NCI-H1436 (cell line): ENCODE data around the gene RAD52.

Experiments
- DNase-seq: peaks from one replicate; lab custom pipeline; 2025; lab: John Stamatoyannopoulos, UW

Gene RAD52

DNA sequence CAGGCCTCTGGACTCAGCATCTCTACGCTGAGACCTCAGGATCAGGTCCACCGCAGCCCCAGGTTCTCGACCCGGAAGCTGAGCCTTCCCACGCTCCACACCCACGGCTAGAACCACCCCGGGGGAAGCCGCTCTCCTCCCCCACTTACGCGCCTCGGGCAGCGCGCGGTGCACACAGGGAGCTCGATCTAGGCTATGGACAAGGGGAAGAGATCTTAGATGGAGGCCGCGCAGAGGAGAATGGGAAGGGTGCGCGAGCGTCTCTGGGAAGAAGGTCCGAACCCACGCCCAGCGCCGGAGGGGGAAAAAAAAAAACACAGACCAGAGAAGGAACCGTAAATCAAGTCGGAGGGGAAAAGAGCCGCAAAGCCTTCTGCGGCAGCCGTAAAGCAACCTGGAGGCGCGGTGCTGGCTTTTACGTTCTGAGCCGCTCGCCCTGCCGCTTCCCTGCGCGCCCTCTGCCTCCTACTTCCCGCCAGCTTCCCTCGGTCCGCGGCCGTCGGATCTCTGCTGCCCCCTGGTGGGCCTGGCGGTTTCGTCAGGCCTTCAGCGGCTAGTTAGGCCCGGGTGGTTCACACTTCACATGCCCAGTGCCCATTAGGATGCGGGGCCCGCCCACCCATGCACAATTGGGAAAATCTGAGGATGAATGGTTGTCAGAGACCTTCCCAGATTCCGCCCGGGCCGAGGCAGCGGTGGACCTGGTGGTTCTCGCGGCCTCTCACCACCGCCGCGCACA is at the start of gene RAD52:
Gene RAD52 (minus strand): TSS at position 242 of the 739 bp plus-strand sequence. CDS start 16,636 bp downstream, outside the sequence.
- DNase-seq: peak; percentile 97

DNA sequence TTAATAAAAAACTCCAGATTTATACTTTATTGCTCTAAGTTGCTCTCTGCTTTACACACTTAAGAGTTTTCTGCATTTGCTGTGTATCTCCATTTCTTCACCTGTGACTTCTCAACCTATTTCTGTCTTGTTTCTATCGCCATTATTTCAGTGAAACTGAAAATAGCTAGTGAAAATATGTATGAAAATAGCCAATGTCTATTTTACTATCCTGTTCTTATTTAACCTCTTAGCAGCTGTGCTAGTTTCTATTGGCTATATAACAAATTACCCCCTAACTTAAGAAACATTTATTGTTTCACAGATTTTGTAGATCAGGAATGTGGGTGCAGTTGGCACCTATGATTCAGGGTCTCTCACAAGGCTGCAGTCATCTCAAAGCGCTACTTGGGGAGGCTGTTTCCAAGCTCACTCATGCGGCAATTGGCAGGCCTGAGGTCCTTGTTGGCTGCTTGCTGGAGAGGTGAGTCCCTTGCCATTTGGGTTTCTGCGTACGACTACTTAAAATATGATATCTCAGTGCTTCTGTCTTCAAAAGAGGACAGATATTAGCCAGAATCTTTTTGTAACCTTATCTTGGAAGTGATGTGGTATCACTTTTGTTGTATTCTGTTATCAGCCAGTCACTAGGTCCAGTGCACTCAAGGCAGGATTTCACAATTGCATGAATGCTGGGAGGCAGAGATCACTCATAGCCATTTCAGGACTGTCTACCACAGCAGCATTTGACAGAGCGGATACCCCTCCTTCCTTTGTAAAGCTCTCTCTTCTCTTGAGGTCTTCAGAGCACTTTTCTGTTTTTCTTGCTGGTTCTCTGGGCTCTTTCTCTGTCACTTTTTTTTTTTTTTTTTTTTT is 48.8 kb upstream of the RAD52 start:
- no peak for DNase-seq

GRCh38 chr12:997505-997904 is 48.0 kb upstream of the RAD52 start:
- DNase-seq: no peak

DNA sequence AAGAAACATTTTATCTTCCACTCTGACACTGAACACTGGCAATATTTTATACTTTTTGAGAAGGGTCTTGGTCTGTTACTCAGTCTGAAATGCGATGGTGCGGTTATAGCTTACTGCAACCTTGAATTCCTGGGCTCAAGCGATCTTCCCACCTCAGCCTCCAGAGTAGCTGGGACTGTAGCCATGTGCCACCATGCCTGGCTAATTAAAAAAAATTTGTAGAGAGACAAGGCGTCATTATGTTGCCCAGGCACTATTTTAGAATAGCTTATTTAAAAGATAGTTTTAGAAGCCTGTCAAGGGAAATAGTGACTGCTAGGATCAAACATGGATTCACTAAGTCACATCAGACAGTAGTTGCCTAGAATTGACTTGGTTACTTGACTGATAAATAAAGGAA is 47.4 kb upstream of the RAD52 start:
- DNase-seq: no peak

DNA sequence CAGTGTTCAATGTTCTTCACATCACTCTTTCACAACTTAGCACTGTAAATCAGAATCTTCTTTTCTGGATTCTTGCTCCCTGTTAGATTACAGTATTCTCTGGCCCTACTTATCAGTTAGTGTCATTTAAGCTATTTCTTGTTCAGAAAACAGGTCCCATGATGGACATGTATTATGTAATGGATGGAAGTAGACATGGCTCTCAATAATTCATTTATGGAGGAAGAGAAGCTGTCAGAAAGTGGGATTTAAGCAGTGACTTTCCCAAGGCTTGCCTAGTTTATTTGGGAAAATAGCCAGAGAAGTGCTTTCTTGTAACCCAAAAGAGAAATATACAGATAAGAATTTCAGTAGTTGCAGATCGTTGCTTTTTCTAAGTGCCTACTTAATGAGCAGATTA is 43.2 kb upstream of the RAD52 start:
- DNase-seq: no peak

DNA sequence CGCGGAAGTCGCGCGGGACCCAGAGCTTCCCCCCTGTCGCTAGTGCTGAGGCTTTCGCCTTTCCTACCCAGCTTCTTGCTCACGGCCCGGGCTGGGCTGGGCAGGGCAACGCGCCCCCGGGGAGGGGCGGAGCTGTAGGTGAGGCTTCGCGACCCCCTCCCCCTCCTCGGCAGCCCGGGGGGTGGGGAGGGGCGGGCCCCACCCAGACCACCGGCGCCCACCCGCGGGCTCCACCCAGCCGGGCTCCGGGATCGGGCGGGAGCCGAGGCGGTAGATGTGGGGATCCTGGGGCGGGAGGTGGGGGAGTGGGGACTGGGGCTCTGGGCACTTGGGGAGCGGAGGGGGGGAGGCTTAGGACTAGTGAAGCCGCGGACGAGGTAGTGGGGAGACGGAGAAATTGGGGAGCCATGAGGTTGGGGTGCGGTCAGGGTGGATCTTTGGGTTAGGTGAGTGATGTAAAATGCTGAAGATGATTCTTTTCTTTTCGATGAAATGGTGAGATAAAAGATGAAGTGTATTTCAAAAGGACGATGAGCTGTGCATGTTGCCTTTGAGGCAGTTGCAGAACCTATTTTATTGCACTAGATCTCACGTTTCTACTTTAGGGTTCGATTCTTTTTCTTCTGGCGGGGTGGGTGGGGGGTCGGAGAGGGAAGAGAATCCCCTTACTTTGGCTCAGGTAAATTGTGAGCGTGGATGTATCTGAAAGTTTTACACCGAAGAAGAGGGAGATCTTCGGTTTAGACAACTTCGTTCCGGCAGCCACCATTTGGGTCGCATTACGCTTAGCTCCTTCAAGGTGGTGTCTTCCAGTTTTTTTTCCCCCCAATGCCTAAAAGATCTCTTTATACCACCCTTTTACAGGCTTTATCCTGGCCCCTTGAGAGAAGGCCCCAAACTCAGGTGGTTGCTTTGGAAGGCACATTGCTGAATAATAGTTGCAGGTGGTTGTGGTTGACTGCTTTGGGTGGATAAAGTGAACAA is 42.1 kb upstream of the RAD52 start:
- DNase-seq: peak; percentile 74

DNA sequence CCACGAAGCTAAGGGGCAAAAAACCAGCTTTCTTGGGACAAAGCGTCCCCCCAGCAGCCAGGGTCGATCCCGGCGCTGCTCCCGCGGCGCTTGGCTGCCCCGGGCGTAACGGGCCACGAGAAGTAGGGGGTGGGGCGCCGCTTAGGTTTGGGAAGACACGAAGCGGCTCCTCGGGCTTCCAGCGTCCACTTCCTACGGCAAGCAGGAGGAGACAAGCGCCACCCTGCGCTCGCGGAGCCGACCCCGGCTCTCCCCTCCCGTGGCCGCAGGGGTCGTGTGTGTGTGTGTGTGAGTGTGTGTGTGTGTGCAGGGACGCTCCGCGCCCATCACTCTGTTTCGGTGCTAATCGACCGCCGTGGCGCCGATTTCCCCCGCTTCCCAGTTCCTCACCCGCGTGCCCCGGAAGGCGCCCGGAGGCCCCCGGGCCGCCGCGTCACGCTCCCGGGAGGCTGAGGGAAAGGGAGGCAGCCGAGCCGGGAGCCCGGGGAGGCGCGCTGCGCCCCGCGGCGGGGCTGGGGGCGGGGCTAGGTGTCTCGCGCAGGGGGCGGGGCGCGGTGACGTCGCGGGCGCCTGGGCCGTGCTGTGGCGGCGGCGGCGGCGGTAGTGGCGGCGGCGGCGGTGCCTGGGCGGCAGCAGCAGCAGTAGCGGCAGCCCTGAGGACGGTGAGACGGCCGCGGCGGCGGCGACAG is 41.3 kb upstream of the RAD52 start, which contains the start of gene ERC1:
Gene ERC1 (plus strand): TSS at position 563 of the 689 bp plus-strand sequence. CDS start 36,681 bp downstream, outside the sequence.
- DNase-seq: peak; percentile 80

- peak; percentile 43 for DNase-seq
These were observed 40.5 kb upstream of the RAD52 start for GRCh38 chr12:989751-990660.

DNA sequence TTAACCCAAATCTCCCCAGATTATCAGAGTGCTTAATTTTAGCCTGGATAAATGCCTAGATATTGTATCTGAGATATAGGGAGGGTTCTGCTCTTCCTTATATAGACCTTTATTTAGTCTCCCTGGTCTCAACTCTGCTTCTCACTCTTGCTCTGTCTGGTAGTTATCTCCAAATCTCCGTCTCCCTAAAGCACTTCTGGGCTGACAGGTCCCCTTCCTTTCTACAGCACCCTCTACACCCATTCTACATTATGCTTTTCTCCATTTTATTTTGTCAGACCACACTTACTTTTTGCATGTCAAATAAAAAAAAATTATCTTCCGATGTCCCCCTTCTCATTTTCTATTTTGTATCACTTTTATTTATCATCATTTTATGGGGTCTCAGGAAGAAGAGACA is 39.6 kb upstream of the RAD52 start:
- no peak for DNase-seq

GRCh38 chr12:988646-989045 is 39.2 kb upstream of the RAD52 start:
- no peak for DNase-seq

GRCh38 chr12:981961-982360 is 32.5 kb upstream of the RAD52 start:
- DNase-seq: no peak

DNA sequence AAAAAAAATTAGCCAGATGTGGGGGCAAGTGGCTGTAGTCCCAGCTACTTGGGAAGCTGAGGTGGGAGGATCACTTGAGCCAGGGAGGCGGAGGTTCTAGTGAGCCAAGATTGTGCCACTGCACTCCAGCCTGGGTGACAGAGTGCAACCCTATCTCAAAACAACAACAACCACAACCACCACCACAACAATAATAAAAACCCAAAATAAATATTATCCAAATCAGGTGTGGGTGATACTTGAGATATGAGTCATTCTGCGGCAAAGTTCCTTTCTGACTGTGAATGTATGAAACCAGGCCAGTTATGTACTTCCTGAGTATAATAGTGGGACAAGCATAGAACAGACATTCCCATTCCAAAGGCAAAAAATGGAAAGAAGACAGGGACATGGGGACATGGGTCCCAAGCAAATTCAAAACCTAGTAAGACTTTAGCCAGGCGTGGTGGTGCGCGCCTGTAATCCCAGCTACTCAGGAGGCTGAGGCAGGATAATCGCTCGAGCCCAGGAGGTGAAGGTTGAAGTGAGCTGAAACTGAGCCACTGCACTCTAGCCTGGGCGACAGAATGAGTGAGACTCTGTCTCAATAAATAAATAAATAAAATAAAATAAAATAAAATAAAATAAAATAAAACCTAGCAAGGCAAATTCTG is 31.8 kb upstream of the RAD52 start:
- DNase-seq: no peak

DNA sequence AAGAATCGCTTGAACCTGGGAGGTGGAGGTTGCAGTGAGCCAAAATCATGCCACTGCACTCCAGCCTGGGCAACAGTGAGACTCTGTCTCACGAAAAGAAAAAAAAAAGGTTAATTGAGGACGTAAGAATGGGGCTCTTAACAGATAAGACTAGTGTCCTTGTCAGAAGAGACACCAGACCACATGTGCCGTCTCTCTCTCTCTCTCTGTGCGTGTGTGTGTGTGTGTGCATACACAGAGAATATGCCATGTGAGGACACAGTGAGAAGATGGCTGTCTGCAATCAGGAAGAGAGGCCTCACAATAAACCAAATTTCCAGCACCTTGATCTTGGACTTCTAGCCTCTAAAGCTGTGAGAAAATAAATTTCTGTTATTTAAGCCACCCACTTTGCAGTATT is 29.9 kb upstream of the RAD52 start:
- DNase-seq: no peak

- no peak for DNase-seq
These were observed 27.7 kb upstream of the RAD52 start for GRCh38 chr12:977156-977555.

DNA sequence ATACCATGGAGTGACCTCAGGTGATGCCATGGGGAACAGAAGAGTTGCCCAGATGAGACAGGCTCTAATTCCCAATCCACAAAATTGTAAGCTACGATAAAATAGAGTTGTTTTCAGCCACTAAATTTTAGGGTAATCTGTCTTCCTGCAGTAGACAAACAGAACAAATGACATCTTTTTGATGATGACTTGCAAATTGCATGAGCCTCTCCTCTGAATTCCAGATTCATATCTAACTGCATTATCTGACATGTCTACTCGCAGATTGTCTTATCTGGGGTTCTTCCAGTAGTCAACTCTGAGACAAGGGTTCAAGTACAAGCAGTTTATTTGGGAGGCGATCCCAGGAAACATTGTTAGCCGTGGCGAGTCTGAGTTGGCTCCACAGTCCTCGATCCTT is 27.1 kb upstream of the RAD52 start:
- no peak for DNase-seq

DNA sequence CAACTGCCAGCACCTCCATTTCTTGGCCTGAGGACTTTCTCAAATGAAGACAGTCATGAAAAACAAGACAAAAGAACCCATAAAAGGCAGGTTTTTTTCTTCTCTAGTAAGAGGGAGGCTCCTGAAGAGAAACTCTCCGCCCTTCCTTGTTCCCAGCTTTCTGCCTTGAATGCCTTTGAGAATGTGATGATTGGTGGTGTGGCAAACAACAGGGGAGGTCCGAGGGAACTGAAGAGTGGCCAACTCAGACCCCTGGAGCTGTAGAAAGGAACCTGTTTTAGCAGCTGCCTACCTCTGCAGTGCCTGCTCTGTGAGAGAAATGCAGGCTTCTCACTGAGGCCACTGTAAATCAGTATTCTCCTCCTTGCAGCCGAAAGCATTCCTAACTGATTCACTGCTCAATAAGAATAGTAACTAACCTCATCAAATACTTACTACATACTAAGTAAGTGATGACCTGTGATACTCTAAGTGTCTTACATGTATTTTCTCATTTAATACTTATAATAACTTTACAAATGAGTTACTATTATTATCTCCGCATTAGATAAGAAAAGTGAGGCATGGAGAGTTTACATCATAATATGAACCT is 24.9 kb upstream of the RAD52 start:
- DNase-seq: no peak

GRCh38 chr12:971991-972390 is 22.5 kb upstream of the RAD52 start:
- no peak for DNase-seq

DNA sequence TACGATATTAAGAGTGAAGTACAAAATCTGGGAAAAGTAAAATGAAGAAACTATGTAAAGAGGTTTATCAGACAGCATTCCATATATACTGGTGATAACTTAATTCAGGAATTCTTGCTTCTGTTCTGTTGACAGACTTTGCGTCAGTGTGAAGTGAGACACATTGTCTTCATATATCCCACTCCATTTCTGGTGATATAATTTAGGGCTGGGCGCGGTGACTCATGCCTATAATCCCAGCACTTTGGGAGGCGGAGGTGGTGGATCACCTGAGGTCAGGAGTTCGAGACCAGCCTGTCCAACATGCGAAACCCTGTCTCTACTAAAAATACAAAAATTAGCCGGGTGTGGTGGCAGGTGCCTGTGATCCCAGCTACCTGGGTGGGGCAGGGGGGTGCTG is 20.3 kb upstream of the RAD52 start:
- no peak for DNase-seq

GRCh38 chr12:968545-968944 is 19.1 kb upstream of the RAD52 start:
- no peak for DNase-seq
